Gastrocnemius medialis (tissue), 4 donors: ENCODE results near the gene USP9Y. TPM values are rescaled to one million over a fixed set of nuclear protein-coding genes. Genes with fewer than 3 reads are reported as not detected.

Experiments
- ATAC-seq, 2 donors: fragments of 150-250 bp; one replicate each; pipeline ENCODE4 v1.9.1; 2016
- DNase-seq, 2 donors: peaks; one replicate each; pipeline ENCODE4 v3.0.0-alpha.2; 2019
- H3K27ac ChIP-seq, 4 donors: fragments of 200-600 bp; sonication (generic); 1 replicate in 1 of 4; 2 replicates in 3 of 4; pipeline ENCODE4 v1.5.1; 2016 to 2018; ENCODE audit warnings: mild to moderate bottlenecking in 2 of 4, moderate library complexity in 1 of 4
- H3K27me3 ChIP-seq, 3 donors: fragments of 200-600 bp; sonication (generic) in 2 of 3; 1 replicate in 1 of 3; 2 replicates in 2 of 3; pipeline versions ENCODE4 v1.5.1 to v1.6.0; 2016 to 2019; ENCODE audit warnings: mild to moderate bottlenecking in 1 of 3, moderate library complexity in 1 of 3
- H3K36me3 ChIP-seq, 2 donors: fragments of 200-600 bp; sonication (generic) in 1 of 2; one replicate each; pipeline ENCODE4 v1.5.1; 2017 to 2018
- H3K4me1 ChIP-seq, 2 donors: fragments of 200-600 bp; sonication (generic) in 1 of 2; one replicate each; pipeline ENCODE4 v1.5.1; 2016 to 2017; ENCODE audit warnings: mild to moderate bottlenecking in 2 of 2
- H3K4me3 ChIP-seq, 4 donors: fragments of 200-600 bp; sonication (generic) in 3 of 4; 1 replicate in 1 of 4; 2 replicates in 3 of 4; pipeline ENCODE4 v1.5.1; 2016 to 2019; ENCODE audit warnings: mild to moderate bottlenecking in 2 of 4
- H3K9me3 ChIP-seq, 3 donors: fragments of 200-600 bp; sonication (generic) in 2 of 3; 1 replicate in 1 of 3; 2 replicates in 2 of 3; pipeline ENCODE4 v1.5.1; 2016 to 2019
- POLR2A ChIP-seq, 2 donors: fragments of 450-650 bp; IDR thresholded peaks; one replicate each; pipeline ENCODE4 v1.6.1; 2017; ENCODE audit warnings: antibody characterized with exemption in 2 of 2, mild to moderate bottlenecking in 2 of 2, moderate library complexity in 2 of 2
- in situ Hi-C, 4 donors: fragments of 200-750 bp; cut with MboI; loops; one replicate each; pipeline versions ENCODE4 v1.15.0 to v1.8.0; 2017; ENCODE audit warnings: low sequenced_read_pairs in 4 of 4
- intact Hi-C: fragments of 100-400 bp; cut with DNase I; formaldehyde crosslinking; loops from one replicate; pipeline ENCODE4 v1.15.1; 2023; ENCODE audit warnings: low total_unique reads
- total RNA-seq, 4 donors: library from RNA; depleted of rRNA; stranded (reverse); fragments of >200 nt; gene quantifications; one replicate each; pipeline versions ENCODE4 v1.1.0 to v1.2.3, GENCODE V29; 2016
- TF ChIP-seq, protein P1 (sequence below), 5 experiments: fragments of 450-650 bp in 3 of 5; fragments of 200-600 bp in 2 of 5; sonication (generic) in 2 of 5; IDR thresholded peaks in 4 of 5; conservative IDR thresholded peaks in 1 of 5; 1 replicate in 4 of 5; 2 replicates in 1 of 5; pipeline ENCODE4 v1.5.1; 2016 to 2019; ENCODE audit warnings: antibody characterized with exemption in 5 of 5, mild to moderate bottlenecking in 3 of 5, moderate library complexity in 3 of 5

The USP9Y gene
- total RNA-seq, 4 donors from 2014 or later, result 6.7 to 14.3 TPM; not detected in 2

DNA sequence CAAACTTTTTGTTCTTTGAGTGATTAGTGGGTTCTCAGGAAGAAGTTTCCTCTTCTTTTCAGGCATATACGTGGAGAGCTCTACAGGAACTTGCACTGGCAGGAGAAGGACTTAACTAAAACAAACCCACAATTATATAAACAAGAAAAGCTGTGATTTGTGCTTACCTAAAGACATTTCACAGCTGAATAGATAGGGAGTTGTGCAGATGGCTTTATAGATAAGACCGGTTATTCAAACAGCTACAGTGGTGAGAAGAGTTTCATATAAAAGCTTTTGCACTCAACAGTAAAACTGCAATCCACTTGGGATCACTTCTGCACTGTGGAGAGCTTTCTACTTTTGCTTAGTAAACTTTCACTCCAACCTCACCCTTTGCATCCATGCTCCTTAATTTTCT, 197.6 kb downstream of the USP9Y start:
- H3K4me3 ChIP-seq, result no peak overlapping the region
- TF ChIP-seq, protein P1, sequence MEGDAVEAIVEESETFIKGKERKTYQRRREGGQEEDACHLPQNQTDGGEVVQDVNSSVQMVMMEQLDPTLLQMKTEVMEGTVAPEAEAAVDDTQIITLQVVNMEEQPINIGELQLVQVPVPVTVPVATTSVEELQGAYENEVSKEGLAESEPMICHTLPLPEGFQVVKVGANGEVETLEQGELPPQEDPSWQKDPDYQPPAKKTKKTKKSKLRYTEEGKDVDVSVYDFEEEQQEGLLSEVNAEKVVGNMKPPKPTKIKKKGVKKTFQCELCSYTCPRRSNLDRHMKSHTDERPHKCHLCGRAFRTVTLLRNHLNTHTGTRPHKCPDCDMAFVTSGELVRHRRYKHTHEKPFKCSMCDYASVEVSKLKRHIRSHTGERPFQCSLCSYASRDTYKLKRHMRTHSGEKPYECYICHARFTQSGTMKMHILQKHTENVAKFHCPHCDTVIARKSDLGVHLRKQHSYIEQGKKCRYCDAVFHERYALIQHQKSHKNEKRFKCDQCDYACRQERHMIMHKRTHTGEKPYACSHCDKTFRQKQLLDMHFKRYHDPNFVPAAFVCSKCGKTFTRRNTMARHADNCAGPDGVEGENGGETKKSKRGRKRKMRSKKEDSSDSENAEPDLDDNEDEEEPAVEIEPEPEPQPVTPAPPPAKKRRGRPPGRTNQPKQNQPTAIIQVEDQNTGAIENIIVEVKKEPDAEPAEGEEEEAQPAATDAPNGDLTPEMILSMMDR (IDR thresholded peaks at IDR 0.05 in 4 of 5, conservative IDR thresholded peaks at IDR 0.05 in 1 of 5), result no peak
- TF ChIP-seq POLR2A (IDR thresholded peaks at IDR 0.05), result no peak
- no peaks in the 10 kb centered on the region for H3K36me3 ChIP-seq
- ATAC-seq, result no peak
- H3K27me3 ChIP-seq, result no peaks in the 10 kb centered on the region
- intact Hi-C loops (no loop called here), in situ Hi-C loops (loop anchor here in 1 of 4 donors (25.0 kb wide), 1 partner anchor 111 kb away; no protein-coding TSS in a partner anchor)
- H3K4me1 ChIP-seq, result no peaks in the 10 kb centered on the region
- no peak overlapping the region for H3K27ac ChIP-seq
- no peaks in the 10 kb centered on the region for H3K9me3 ChIP-seq
- no peak for DNase-seq

DNA sequence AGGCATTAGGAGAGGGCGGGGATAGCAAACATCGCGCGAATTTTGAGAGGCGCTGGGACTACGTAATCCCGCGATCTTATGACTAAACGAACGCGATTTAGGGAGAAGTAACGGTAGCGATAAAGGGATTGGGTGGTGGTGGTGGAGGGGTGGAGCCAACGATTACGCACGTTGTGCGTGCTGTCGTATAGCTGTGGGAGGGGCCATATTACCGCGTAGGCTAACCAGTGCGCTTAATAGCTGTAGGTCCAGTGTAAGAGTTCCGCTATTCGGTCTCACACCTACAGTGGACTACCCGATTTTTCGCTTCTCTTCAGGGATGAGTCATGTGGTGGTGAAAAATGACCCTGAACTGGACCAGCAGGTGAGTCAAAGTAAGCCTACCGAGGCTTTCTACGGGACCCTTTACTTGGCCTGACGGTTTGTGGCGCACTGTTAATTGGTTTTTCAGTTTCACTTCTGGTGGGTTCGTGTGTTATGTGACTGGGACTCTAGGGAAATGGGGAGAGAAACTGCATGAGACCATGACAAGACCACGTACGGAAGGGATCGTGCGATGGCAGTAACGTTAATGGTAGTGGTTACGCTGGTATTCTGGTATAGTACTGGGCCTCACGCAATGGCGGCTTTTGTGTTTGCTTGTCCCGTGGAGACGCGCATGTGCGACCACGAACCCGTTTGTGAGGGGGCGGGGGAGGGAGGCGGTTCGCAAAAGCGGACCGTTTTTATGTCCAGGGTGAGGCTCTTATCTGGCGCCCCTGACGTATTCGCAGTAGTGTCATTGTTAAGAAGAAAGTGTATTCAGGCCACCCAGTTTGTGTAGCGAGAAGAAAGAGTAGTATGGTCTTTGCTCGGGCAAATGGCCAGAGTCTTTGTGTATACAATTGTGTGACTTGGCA, 203.8 kb downstream of the USP9Y start, which contains the start of gene DDX3Y:
DDX3Y (plus strand) TSS at position 251 of the 899 bp plus-strand sequence; CDS start at position 320, 69 bp downstream.
- in situ Hi-C loops (loop anchor here in 1 of 4 donors (25.0 kb wide), 1 partner anchor 582 kb away; the partner anchor contains the start of gene UTY), intact Hi-C loops (no loop called here)
- Histone ChIP-seq H3K27me3 (no peaks in the 10 kb centered on the region), H3K9me3 (no peaks in the 10 kb centered on the region), H3K27ac (peak within 1 kb of the TSS in 2 of 4 donors; percentile 97 to 99), H3K36me3 (no peaks in the 10 kb centered on the region), H3K4me1 (peaks cover 0 to 16% of the 10 kb centered on the region in 2 donors), H3K4me3 (peak within 1 kb of the TSS in 2 of 4 donors; percentile 68 to 84)
- ATAC-seq (peak; percentile 96 to 97), DNase-seq (peak; percentile 84 to 91)
- TF ChIP-seq, protein P1 (IDR thresholded peaks at IDR 0.05 in 4 of 5, conservative IDR thresholded peaks at IDR 0.05 in 1 of 5), result no peak
- TF ChIP-seq POLR2A (IDR thresholded peaks at IDR 0.05), result no peak

DNA sequence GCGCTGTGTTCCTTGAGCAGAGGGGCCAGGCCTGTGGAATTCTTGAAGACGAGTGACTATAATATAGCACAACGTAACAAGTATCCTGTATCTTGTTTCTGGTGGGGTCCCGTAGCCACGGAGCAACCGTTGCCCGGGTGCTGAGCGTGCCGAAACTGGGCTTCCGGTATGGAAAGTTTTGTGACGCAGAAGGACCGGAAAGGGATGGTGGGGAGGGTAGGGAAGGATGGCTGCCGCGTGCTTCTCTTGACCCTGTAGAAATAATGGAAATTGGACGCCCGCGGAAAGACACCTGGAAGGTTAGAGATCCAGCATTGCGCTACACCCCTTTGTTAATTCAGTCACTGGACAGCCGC, 204.5 kb downstream of the USP9Y start:
- no peaks in the 10 kb centered on the region for H3K27me3 ChIP-seq
- DNase-seq (peak; percentile 61 to 75), ATAC-seq (peak; percentile 78 to 84)
- H3K4me3 ChIP-seq, result peak overlapping the region in 2 of 4 donors; percentile 68 to 84
- no peaks in the 10 kb centered on the region for H3K9me3 ChIP-seq
- H3K36me3 ChIP-seq, result no peaks in the 10 kb centered on the region
- intact Hi-C loops (no loop called here), in situ Hi-C loops (loop anchor here in 1 of 4 donors (25.0 kb wide), 1 partner anchor 582 kb away; the partner anchor contains the start of gene UTY)
- H3K4me1 ChIP-seq, result peaks cover 0 to 17% of the 10 kb centered on the region in 2 donors
- H3K27ac ChIP-seq, result peak overlapping the region in 2 of 4 donors; percentile 97 to 99
- TF ChIP-seq, protein P1 (IDR thresholded peaks at IDR 0.05 in 4 of 5, conservative IDR thresholded peaks at IDR 0.05 in 1 of 5), result no peak
- no peak for TF ChIP-seq POLR2A (IDR thresholded peaks at IDR 0.05)

DNA sequence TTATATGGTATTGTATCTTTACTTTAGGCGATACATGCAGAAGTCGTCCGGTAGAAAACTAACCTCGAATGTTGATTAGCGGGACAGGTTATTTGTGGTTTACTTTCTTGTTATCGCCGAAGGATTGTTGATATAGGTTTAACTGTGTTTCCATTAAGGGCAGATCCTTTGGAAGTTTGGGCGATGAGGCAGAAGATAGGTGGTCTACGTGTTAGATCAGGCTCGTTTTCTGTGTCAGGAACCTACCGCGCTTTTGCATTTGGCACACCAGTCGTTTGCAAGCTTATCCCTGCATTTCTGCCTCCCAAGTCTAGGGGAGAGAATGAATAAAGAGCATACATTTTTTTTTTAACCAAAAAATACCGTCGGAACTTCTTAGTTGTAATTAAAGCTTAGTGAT, 204.9 kb downstream of the USP9Y start:
- Histone ChIP-seq H3K27ac (peak overlapping the region in 2 of 4 donors; percentile 97 to 99), H3K4me3 (peak overlapping the region in 2 of 4 donors; percentile 68 to 84), H3K9me3 (no peaks in the 10 kb centered on the region), H3K4me1 (peaks cover 0 to 17% of the 10 kb centered on the region in 2 donors), H3K27me3 (no peaks in the 10 kb centered on the region), H3K36me3 (no peaks in the 10 kb centered on the region)
- DNase-seq, result no peak
- intact Hi-C loops, result no loop called here
- in situ Hi-C loops, result loop anchor here in 1 of 4 donors (25.0 kb wide), 1 partner anchor 581 kb away; the partner anchor contains the start of gene UTY
- TF ChIP-seq POLR2A (IDR thresholded peaks at IDR 0.05), result no peak
- TF ChIP-seq, protein P1 (IDR thresholded peaks at IDR 0.05 in 4 of 5, conservative IDR thresholded peaks at IDR 0.05 in 1 of 5), result no peak
- no peak for ATAC-seq

Other genes with a start within 250 kb of the USP9Y start
- 10 to 100 TPM in 2 of 4 donors, not detected in 2; 38.9 to 46.0 TPM for gene DDX3Y, start 203.6 kb downstream of the USP9Y start, total RNA-seq